NT2/D1 (cell line): ENCODE measurements around the gene PTGER1.

ENCODE experiments used
- DNase-seq: peaks from one replicate; pipeline ENCODE4 v3.0.0-alpha.2; 2011; ENCODE audit warnings: low read depth, low spot score
- H3K27me3 ChIP-seq: 2 replicates; pipeline ENCODE4 v1.6.0; 2011; ENCODE audit warnings: mild to moderate bottlenecking; ENCODE audit not compliant: insufficient read length, insufficient read depth
- H3K36me3 ChIP-seq: 2 replicates; pipeline ENCODE4 v1.6.1; 2011; ENCODE audit warnings: mild to moderate bottlenecking, low read length, mixed read lengths; ENCODE audit not compliant: insufficient read depth, insufficient read length
- H3K4me1 ChIP-seq: 2 replicates; pipeline ENCODE4 v1.5.1; 2011; ENCODE audit not compliant: insufficient read depth, insufficient read length
- H3K4me3 ChIP-seq: 2 replicates; pipeline ENCODE4 v1.5.1; 2011; ENCODE audit warnings: low read depth; ENCODE audit not compliant: insufficient read length
- H3K9ac ChIP-seq: 2 replicates; pipeline ENCODE4 v1.6.0; 2011; ENCODE audit warnings: low read depth; ENCODE audit not compliant: insufficient read length
- H3K9me3 ChIP-seq: 2 replicates; pipeline ENCODE4 v1.5.1; 2011; ENCODE audit warnings: mild to moderate bottlenecking, low read length; ENCODE audit not compliant: insufficient read depth
- SUZ12 ChIP-seq: IDR thresholded peaks from 2 replicates; pipeline ENCODE4 v1.6.1; 2011; ENCODE audit not compliant: insufficient read length, insufficient read depth; ENCODE audit errors: extremely low read depth
- YY1 ChIP-seq: IDR thresholded peaks from 2 replicates; pipeline ENCODE4 v1.6.1; 2011; ENCODE audit not compliant: insufficient read length, insufficient read depth
- ZNF274 ChIP-seq: IDR thresholded peaks from 2 replicates; pipeline ENCODE4 v1.6.1; 2011; ENCODE audit warnings: mild to moderate bottlenecking, low read depth, low read length

Gene PTGER1

DNA sequence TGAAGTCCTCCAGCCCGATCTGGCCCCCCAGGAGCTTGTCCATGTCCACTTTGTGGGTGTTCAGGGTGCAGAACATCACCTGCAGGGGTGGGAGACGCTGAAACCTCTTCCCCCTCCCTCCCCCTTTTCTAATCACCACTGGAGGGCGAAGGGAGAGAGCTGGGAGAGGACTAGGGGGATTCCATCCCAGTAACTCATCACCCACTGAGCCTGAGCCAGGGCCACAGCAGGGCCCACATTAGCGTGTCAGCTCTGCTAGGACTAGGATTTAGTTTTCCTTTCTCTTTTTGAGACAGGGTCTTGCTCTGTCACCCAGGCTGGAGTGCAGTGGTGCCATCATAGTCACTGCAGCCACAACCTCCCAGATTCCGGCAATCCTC lies 5.5 kb upstream of the PTGER1 start:
- Histone ChIP-seq H3K4me1 (peaks cover 36% of the 10 kb centered on the region), H3K4me3 (no peak overlapping the region), H3K36me3 (peaks cover 53% of the 10 kb centered on the region), H3K9me3 (no peaks in the 10 kb centered on the region), H3K27me3 (no peaks in the 10 kb centered on the region), H3K9ac (peak overlapping the region; percentile 66)
- TF ChIP-seq ZNF274 = no peak
- TF ChIP-seq SUZ12 = no peak
- TF ChIP-seq YY1 = no peak
- no peak for DNase-seq

GRCh38 chr19:14479975-14480699 lies 5.0 kb upstream of the PTGER1 start:
- Histone ChIP-seq H3K36me3 (peaks cover 53% of the 10 kb centered on the region), H3K9me3 (no peaks in the 10 kb centered on the region), H3K4me3 (no peak overlapping the region), H3K9ac (peak overlapping the region; percentile 66), H3K27me3 (no peaks in the 10 kb centered on the region), H3K4me1 (peaks cover 37% of the 10 kb centered on the region)
- DNase-seq = peak; percentile 55
- TF ChIP-seq SUZ12 = no peak

- peaks cover 53% of the 10 kb centered on the region for H3K36me3 ChIP-seq
- no peaks in the 10 kb centered on the region for H3K27me3 ChIP-seq
- TF ChIP-seq ZNF274 = no peak
- no peak for TF ChIP-seq YY1
- no peak for TF ChIP-seq SUZ12
- no peaks in the 10 kb centered on the region for H3K9me3 ChIP-seq
- no peak for DNase-seq
- H3K9ac ChIP-seq = peak overlapping the region; percentile 50
- H3K4me3 ChIP-seq = no peak overlapping the region
- H3K4me1 ChIP-seq = peaks cover 43% of the 10 kb centered on the region
Observed at GRCh38 chr19:14479309-14479974, 4.3 kb upstream of the PTGER1 start.

DNA sequence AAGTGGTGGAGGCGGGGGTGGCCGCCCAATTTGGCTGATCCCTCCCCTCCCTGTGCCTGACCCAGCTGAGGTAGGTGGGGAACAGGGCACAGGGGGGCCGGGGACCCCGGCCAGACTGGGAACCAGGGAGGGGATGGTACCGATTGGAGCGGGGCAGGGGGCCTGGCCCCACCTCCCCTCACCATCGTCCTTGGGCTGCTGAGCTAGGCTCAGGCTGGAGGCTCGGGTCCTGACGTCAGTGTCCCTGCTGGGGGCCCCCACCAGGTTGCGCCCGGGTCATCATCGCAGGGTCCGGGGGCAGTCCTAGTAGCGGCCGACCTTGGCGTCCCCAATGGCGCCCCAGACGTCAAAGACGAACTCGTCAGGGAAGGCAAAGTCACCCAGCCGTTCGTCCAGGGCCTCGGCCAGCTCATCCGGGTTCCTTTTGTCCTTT lies 3.0 kb upstream of the PTGER1 start:
- peaks cover 45% of the 10 kb centered on the region for H3K4me1 ChIP-seq

GRCh38 chr19:14477418-14478112 lies 2.4 kb upstream of the PTGER1 start:
- Histone ChIP-seq H3K9ac (no peak overlapping the region), H3K4me1 (peaks cover 49% of the 10 kb centered on the region), H3K27me3 (no peaks in the 10 kb centered on the region), H3K4me3 (no peak overlapping the region), H3K36me3 (peaks cover 48% of the 10 kb centered on the region), H3K9me3 (no peaks in the 10 kb centered on the region)
- no peak for TF ChIP-seq YY1
- TF ChIP-seq SUZ12 = no peak
- TF ChIP-seq ZNF274 = no peak
- DNase-seq = no peak

More for the DNA sequence above, 3.0 kb upstream of the PTGER1 start:
- Histone ChIP-seq H3K27me3 (no peaks in the 10 kb centered on the region), H3K4me3 (no peak overlapping the region), H3K9me3 (no peaks in the 10 kb centered on the region), H3K9ac (peak overlapping the region; percentile 10), H3K36me3 (peaks cover 51% of the 10 kb centered on the region)
- DNase-seq = no peak
- TF ChIP-seq YY1 (no peak), SUZ12 (no peak), ZNF274 (no peak)

- Histone ChIP-seq H3K36me3 (peaks cover 41% of the 10 kb centered on the region), H3K4me3 (no peak overlapping the region), H3K9ac (no peak overlapping the region), H3K9me3 (no peaks in the 10 kb centered on the region), H3K27me3 (no peaks in the 10 kb centered on the region), H3K4me1 (peaks cover 48% of the 10 kb centered on the region)
- no peak for DNase-seq
- no peak for TF ChIP-seq YY1
- TF ChIP-seq SUZ12 = no peak
- TF ChIP-seq ZNF274 = no peak
Observed at GRCh38 chr19:14476673-14477401, 1.7 kb upstream of the PTGER1 start.

DNA sequence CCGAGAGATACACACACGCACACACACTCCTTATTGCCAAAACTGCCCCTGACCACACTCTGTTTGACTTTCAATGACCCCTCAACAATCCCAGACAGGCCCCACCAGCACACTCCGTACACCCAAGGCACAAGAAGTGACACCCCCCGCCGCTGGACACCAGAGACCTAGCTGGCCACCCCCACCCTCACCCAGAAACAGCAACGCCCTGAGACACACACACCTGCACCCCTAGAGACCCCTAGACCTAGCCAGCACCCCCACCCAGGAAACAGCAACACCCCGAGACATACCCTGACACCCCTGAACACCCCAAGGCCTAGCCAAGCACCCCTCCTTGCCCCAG lies 1.1 kb upstream of the PTGER1 start:
- DNase-seq = no peak
- TF ChIP-seq SUZ12 = no peak
- TF ChIP-seq ZNF274 = no peak
- no peak for TF ChIP-seq YY1
- peaks cover 39% of the 10 kb centered on the region for H3K36me3 ChIP-seq
- H3K9ac ChIP-seq = no peak overlapping the region
- peaks cover 47% of the 10 kb centered on the region for H3K4me1 ChIP-seq
- no peaks in the 10 kb centered on the region for H3K9me3 ChIP-seq
- no peaks in the 10 kb centered on the region for H3K27me3 ChIP-seq
- no peak overlapping the region for H3K4me3 ChIP-seq
